ENCODE results near the gene ZMIZ1.

ZMIZ1 gene

GRCh38 chr10:79260811-79261740, 192.3 kb downstream of the ZMIZ1 start:
- no peak for DNase-seq (ENCODE audit: low read depth in 3 of 3, low spot score in 1 of 3)

GRCh38 chr10:79262131-79262530, 193.4 kb downstream of the ZMIZ1 start:
- no peak for DNase-seq (ENCODE audit: low read depth in 3 of 3, low spot score in 1 of 3)

GRCh38 chr10:79262959-79263746, 194.4 kb downstream of the ZMIZ1 start:
- DNase-seq (ENCODE audit: low read depth in 3 of 3, low spot score in 1 of 3): no peak

GRCh38 chr10:79263939-79264338, 195.2 kb downstream of the ZMIZ1 start:
- no peak for DNase-seq (ENCODE audit: low read depth in 3 of 3, low spot score in 1 of 3)

GRCh38 chr10:79264942-79265341, 196.2 kb downstream of the ZMIZ1 start:
- no peak for DNase-seq (ENCODE audit: low read depth in 3 of 3, low spot score in 1 of 3)

GRCh38 chr10:79266084-79266483, 197.3 kb downstream of the ZMIZ1 start:
- no peak for DNase-seq (ENCODE audit: low read depth in 3 of 3, low spot score in 1 of 3)

GRCh38 chr10:79266543-79267312, 198.0 kb downstream of the ZMIZ1 start:
- DNase-seq (ENCODE audit: low read depth in 3 of 3, low spot score in 1 of 3): no peak

- DNase-seq (ENCODE audit: low read depth in 3 of 3, low spot score in 1 of 3): no peak
Observed at GRCh38 chr10:79267499-79267898, 198.7 kb downstream of the ZMIZ1 start.

GRCh38 chr10:79268161-79268601, 199.4 kb downstream of the ZMIZ1 start:
- no peak for DNase-seq (ENCODE audit: low read depth in 3 of 3, low spot score in 1 of 3)

GRCh38 chr10:79268742-79269141, 200.0 kb downstream of the ZMIZ1 start:
- no peak for DNase-seq (ENCODE audit: low read depth in 3 of 3, low spot score in 1 of 3)

GRCh38 chr10:79269443-79269842, 200.7 kb downstream of the ZMIZ1 start:
- DNase-seq (ENCODE audit: low read depth in 3 of 3, low spot score in 1 of 3): no peak

GRCh38 chr10:79269969-79270368, 201.2 kb downstream of the ZMIZ1 start:
- no peak for DNase-seq (ENCODE audit: low read depth in 3 of 3, low spot score in 1 of 3)

- DNase-seq (ENCODE audit: low read depth in 3 of 3, low spot score in 1 of 3): no peak
Observed at GRCh38 chr10:79270466-79271246, 201.9 kb downstream of the ZMIZ1 start.

GRCh38 chr10:79272353-79272752, 203.6 kb downstream of the ZMIZ1 start:
- DNase-seq (ENCODE audit: low read depth in 3 of 3, low spot score in 1 of 3): no peak

GRCh38 chr10:79273604-79274003, 204.8 kb downstream of the ZMIZ1 start:
- no peak for DNase-seq (ENCODE audit: low read depth in 3 of 3, low spot score in 1 of 3)

- DNase-seq (ENCODE audit: low read depth in 3 of 3, low spot score in 1 of 3): no peak
Observed at GRCh38 chr10:79274279-79275104, 205.7 kb downstream of the ZMIZ1 start.

- DNase-seq (ENCODE audit: low read depth in 3 of 3, low spot score in 1 of 3): no peak
Observed at GRCh38 chr10:79275105-79275430, 206.3 kb downstream of the ZMIZ1 start.

- no peak for DNase-seq (ENCODE audit: low read depth in 3 of 3, low spot score in 1 of 3)
Observed at GRCh38 chr10:79275431-79275851, 206.7 kb downstream of the ZMIZ1 start.

- no peak for DNase-seq (ENCODE audit: low read depth in 3 of 3, low spot score in 1 of 3)
Observed at GRCh38 chr10:79277579-79278269, 209.0 kb downstream of the ZMIZ1 start.
